GM12891 (cell line): ENCODE results near the gene CRAT.

Experiments used
- POLR2A ChIP-seq: IDR thresholded peaks from 2 replicates; pipeline ENCODE4 v1.6.1; 2011; ENCODE audit warnings: low read depth, low read length, control low read depth
- POLR2AphosphoS5 ChIP-seq: IDR thresholded peaks from 2 replicates; pipeline ENCODE4 v1.6.1; 2011; ENCODE audit warnings: low read depth, low read length, control low read depth
- SPI1 ChIP-seq: IDR thresholded peaks from 2 replicates; pipeline ENCODE4 v1.6.1; 2011; ENCODE audit warnings: low read depth, low read length, control low read depth
- TAF1 ChIP-seq: IDR thresholded peaks from 2 replicates; pipeline ENCODE4 v1.6.1; 2011; ENCODE audit warnings: low read depth, low read length, control low read depth

- TF ChIP-seq POLR2A (no peak), TAF1 (no peak), SPI1 (no peak), POLR2AphosphoS5 (no peak)
Measured at GRCh38 chr9:129109537-129109903, 1.1 kb downstream of the CRAT start.
